ENCODE measurements around the gene MOB3A.
"Not testable (repeated sequence)": the region's sequence is repeated elsewhere in the genome, so short reads cannot be mapped to it uniquely, and the experiment has no call there.

The MOB3A gene

DNA sequence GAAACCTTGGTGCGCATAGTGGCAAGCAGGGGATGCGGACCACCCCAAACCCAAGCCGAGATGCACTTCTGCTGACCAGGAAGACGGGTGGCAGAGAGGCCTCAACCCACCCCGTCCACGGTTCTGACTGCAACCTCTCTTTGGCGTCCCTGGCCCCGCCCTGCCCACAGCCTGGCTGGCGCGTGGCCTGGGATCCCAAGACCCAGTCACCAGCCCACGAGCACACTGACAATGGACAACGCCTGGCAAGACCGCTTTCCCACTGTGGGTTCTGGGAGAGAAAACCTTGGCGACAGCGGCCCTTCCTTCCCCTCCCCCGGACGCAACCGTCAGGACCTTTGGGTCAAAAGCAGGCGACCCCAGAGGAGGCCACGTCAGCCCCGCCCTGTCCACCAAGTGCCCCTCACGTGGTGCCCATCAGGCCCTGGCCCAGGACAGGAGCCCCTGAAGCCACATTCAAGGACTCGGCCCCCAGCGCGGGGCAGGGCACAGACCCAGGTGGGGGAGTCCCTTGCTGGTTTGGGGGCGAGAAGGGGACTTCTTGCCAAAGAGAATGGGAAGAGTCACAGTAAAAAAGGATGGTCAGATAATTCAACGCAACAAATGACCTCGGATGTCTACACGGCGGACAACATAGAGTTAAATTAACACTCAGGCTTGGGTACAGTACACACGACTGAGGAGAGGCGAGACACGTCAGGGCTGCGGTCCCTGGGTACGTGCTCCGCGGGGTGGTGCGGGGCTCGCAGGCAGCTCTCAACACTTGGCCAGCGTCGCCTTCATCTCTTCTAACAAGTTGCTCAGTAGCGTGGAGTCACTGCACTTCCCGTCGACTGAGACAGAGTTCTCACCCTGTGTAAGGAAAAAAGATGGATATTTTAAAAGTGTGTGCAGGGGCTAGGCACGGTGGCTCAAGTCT lies 5.5 kb upstream of the MOB3A start:
- no peak for DNase-seq

DNA sequence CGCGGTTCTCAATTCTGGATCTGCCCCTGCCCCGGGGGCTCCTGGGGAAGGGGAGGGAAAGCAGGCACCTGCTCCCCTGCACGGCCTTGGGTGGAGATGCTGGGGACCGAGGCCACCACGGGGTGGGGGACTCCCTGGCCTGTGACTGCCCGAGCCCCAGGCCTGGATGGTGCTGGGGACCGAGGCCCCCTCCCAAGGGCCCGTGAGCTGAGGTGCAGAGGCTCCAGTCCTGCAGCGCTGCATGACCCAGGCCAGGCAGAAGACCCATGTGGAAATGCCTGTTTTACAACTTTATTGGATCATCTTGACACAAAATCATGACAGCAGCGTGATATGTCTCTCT lies 4.6 kb upstream of the MOB3A start:
- DNase-seq: no peak

DNA sequence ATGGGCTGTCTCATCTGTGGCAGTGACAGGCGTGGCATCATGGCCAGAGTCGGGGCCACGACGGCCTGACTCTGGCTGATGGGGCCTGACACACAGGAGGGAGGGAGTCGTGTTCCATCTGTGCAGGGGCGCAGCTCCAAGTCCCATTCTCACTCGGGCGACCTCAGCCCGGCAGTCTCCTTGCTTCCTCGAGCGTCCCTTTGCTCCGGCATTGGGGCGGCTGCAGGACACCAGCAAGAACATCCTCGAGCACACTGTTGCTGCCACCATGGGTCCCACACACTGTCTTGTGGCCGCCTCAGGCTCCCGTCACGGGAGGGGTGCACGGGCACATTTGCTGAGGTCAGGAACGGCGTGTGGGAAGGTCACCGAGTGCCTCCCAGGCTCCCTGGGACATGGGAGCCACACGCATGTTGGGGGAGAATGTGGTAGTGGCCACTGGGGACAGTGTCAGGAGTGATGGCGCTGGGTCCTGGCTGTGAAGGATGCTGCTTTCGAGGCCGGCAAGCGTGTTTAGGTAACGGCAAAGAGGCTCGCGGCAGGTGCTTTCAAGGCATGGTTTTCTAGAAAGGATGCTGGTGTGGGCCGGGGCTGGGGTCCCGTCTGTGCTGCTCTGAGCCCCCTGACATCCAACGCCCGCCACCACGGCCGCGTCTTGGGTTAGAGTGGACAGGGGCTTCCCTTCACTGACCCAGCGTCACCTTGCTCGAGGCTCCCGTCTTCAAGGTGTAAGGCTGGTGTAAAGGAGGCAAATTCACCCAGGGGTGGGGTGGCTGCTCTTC lies 4.0 kb upstream of the MOB3A start:
- DNase-seq: no peak

DNA sequence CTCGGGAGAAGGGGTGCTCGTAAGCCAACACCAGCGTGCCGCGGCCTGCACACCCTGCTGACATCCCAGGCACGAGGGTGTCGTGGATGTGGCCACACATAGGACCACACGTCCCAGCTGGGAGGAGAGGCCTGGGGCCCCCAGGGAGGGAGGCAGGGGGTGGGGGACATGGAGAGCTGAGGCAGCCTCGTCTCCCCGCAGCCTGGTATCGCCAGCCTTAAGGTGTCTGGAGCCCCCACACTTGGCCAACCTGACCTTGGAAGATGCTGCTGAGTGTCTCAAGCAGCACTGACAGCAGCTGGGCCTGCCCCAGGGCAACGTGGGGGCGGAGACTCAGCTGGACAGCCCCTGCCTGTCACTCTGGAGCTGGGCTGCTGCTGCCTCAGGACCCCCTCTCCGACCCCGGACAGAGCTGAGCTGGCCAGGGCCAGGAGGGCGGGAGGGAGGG lies 3.0 kb upstream of the MOB3A start:
- DNase-seq: no peak

DNA sequence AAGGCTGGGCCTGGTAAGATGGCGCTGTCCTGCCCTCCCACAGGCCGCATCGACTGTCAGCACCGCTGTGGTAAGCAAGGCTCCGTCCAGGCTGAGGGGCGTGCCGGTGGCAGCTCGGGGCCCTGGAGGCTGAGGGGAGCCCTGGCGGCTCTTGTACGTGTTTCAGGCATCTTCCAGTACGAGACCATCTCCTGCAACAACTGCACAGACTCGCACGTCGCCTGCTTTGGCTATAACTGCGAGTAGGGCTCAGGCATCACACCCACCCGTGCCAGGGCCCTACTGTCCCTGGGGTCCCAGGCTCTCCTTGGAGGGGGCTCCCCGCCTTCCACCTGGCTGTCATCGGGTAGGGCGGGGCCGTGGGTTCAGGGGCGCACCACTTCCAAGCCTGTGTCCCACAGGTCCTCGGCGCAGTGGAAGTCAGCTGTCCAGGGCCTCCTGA lies 1.8 kb upstream of the MOB3A start:
- DNase-seq: no peak

DNA sequence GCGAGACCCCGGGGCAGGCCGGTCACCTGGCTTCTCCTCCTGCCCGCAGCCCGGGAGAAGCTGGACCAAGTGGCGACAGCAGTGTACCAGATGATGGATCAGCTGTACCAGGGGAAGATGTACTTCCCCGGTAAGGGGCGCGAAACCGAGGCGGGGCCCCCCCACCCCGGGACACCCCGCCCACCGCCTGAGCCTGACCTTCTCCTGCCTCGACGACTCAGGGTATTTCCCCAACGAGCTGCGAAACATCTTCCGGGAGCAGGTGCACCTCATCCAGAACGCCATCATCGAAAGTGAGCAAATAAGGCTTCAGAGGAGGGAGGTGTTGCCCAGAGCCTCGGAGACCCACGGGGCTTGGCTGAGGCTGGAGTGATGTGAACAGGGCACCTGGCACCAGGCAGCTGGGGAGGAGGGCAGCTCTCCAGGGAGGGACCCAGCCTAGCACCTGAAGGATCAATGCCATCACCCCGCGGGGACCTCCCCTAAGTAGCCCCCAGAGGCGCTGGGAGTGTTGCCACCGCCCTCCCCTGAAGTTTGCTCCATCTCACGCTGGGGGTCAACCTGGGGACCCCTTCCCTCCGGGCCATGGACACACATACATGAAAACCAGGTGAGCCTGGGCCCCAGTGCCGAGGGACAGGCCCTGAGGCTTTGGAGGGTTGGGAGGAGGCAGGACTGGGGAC lies 1.2 kb upstream of the MOB3A start:
- DNase-seq: peak; percentile 58

DNA sequence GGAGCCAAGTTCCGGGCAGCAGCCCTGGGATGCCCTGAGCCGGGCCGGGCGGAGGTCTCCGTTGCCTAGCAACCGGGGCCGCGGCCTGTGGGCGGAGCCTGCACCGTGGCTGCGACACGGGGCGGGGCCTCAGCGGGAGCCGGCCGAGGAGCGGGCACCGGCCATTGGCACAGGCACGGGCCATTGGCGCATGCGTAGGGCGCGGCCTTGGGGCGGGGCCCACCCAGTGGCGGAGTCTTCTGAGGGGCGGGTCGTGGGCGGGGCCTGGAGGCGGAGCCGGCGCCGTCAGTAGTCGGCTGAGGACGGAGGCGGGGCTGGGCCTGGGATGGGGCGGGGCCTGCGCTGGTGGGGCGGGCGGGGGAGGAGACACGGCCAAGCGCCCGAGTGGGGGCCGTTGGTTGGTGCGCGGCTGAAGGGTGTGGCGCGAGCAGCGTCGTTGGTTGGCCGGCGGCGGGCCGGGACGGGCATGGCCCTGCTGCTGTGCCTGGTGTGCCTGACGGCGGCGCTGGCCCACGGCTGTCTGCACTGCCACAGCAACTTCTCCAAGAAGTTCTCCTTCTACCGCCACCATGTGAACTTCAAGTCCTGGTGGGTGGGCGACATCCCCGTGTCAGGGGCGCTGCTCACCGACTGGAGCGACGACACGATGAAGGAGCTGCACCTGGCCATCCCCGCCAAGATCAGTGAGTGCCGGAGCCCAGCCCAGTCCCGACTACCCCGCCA lies 515 bp upstream of the MOB3A start, which contains the start of gene IZUMO4:
Gene IZUMO4, plus strand, starts transcription at position 436 of the 723 bp plus-strand sequence. Its CDS starts 31 bp downstream, at position 467.
- DNase-seq: peak; percentile 99

DNA sequence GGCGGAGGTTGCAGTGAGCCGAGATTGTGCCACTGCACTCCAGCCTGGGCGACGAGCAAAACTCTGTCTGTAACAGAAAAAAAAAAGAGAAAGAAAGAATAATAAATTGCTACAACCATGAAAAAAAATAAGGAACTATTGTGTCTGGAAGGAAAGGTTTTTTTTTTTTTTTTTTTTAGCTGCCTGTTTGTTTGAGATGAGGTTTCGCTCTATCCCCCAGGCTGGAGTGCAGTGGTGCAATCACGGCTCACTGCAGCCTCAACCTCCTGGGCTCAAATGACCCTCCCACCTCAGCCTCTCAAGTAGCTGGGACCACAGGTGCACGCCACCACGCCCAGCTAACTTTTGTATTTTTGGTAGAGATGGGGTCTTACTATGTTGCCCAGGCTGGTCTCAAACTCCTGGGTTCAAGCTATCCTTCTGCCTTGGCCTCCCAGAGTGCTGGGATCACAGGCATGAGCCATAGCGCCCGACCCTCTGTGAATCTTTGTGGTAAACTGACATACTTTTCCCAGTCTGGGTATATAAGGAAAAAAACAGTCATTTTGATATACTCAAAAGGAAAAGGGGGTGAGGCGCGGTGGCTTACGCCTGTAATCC lies 4.1 kb downstream of the MOB3A start:
- not testable (repeated sequence) for DNase-seq

DNA sequence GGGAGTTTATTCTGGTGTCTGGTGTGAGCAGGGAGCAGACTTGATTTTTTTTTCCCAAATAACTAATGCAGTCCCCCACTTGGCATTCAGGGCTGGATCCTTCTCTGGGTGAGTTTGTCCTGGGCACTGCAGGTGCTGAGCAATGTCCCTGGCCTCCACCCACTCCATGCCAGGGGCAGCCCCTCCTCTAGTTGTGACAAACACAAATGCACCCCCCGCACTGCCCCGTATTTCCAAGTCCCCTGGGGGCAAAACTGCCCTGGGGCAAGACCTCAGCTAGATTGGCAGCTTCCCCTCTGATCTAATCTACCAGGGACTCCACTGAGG lies 6.4 kb downstream of the MOB3A start:
- no peak for DNase-seq

DNA sequence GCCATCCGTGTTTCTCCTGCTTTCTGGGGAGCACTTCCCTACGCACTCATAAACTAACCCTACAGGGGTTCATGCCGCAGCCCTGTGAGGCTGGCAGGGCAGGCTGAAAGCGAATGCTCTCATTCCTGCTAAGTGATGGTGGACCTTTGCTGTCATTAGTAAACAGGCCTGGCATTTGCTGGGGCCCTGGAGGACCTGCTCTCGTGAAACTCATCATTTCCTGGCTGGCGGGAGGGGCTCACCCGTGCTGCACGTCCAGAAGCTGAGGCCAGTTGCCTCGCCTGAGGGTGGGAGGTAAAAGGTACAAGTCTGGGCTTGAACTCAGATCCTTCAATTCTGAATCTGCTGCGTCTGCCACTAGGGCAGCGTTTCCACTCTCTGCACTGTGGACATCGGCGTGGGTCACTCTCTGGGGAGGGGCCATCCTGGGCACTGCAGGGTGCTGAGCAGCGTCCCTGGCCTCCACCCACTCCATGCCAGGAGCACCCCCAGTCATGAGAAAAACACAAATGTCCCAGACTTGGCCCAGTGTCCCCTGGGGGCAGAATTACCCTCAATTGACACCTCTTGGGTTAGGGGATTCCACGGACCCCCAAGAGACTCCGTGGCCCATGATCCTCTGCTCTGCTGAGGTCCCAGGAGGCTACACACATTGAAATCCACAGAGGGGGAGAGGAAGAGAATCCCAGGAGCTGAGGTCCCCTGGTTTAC lies 7.0 kb downstream of the MOB3A start:
- no peak for DNase-seq

DNA sequence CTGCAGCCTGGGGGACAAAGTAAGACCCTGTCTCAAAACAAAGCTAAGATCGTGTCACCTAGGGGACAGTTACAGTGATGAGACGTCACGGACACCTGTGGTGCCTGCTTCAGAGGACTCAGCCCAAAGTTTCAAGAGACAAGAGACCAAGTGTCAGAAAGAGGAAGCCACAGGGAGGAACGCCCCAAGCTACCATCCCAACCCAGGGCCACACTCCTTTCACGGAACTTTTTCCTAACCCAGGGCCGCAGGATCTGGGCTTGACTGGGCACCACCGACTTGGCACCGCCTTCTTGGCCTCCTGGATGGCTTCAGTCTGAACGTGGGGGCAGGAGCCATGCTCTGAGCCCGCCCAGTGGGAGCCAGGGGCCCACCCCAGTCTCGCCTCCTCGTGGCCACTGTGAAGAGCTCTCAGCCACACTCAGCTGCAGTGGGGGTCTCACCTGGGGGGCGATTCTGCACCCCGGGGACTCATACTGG lies 8.5 kb downstream of the MOB3A start:
- DNase-seq: no peak

DNA sequence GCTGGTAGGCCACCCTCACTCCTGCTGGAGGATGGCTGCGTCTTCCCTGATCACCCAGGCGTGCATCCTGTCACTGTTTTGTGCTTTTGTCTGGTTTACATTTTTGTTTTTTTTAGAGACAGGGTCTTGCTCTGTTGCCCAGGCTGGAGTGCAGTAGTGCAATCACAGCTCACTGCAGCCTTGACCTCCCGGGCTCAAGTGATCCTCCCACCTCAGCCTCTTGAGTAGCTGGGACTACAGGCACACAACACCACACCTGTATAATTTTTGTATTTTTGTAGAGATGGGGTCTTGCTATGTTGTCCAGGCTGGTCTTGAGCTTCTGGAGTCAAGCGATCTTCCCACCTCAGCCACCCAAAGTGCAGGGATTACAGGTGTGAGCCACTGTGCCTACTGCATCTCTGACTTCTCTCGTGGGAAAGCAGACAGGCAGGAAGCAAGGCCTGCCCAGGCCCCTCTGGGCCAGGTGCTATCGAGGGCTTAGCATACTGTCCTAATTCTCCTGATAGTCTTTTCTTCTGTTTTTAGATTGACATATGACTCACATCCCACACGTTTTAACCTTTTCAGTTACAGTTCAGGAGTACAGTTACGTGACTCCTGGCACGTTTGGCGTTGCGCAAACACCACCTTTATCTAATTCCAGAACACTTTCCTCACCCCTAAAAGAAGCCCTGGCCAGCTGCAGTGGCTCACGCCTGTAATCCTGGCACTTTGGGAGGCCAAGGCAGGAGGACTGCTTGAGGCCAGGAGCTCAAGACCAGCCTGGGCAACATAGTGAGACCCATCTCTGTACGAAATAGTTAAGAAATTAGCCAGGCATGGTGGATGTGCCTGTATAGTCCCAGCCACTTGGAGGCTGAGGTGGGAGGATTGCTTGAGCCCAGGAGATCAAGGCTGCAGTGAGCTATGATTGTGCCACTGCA lies 9.2 kb downstream of the MOB3A start:
- not testable (repeated sequence) for DNase-seq

DNA sequence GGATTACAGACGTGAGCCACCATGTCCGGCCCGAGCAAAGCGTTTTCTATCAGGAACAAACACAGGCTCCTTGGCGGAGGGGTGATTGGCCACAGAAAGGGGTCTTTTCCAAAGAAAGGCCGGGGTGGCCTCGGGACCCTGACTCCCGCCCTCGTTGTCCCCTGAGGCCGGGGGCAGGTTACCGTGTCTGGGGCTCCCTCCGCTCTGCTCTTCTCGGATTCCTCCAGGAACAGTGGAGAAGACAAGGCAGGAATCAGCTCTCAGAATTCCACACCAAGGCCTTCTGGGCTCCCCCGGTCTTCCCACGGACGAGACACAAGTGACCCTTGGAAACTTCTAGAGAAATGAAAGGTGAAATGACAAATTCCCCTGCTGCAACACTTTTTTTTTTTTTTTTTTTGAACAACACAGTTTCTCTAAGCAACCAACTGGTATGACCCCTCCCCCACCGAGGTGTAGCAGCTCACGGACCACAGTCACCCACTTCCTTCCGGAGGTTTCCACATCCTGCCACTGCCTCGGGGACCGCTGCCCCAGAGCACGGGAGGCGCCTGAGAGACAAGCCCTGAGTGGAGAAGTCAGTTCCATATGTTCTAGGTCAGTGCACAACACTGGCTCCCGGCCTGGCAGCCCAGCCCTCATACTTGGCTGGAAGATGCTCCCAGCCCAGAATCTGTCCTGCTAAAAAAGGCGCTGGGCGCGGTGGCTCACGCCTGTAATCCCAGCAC lies 11.0 kb downstream of the MOB3A start:
- peak; percentile 93 for DNase-seq

DNA sequence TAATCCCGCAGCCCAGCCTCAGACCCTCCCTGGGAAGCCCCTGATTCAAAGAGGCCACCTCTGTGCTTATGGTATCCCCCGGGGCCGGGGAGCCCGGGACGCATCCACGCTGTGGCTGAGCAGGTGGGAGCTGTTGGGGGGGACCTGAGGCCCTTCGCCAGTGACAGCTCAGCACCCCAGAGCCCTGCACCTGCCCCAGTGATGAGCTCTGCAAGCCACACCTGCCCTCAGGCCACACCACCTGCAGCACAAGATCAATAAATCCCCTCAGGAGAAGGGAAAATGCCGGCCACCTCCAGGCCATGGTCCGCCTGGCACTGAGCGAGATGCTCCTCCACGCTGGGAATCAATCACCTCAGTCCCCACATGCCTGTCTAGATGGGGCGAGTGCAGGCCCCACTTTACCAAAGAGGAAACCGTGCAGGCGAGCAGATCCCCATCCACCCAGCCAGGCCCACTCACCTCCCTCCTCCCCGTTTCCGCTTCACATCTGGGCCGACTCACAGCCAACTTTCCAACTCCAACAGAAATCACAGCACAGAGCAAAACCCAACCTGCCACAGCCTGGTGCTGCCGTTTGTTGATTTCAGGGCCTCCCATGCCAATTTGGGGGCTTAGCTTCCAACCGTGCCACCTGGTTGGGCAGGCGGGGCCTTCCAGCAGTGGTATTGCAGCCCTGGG lies 12.8 kb downstream of the MOB3A start:
- DNase-seq: peak; percentile 69

DNA sequence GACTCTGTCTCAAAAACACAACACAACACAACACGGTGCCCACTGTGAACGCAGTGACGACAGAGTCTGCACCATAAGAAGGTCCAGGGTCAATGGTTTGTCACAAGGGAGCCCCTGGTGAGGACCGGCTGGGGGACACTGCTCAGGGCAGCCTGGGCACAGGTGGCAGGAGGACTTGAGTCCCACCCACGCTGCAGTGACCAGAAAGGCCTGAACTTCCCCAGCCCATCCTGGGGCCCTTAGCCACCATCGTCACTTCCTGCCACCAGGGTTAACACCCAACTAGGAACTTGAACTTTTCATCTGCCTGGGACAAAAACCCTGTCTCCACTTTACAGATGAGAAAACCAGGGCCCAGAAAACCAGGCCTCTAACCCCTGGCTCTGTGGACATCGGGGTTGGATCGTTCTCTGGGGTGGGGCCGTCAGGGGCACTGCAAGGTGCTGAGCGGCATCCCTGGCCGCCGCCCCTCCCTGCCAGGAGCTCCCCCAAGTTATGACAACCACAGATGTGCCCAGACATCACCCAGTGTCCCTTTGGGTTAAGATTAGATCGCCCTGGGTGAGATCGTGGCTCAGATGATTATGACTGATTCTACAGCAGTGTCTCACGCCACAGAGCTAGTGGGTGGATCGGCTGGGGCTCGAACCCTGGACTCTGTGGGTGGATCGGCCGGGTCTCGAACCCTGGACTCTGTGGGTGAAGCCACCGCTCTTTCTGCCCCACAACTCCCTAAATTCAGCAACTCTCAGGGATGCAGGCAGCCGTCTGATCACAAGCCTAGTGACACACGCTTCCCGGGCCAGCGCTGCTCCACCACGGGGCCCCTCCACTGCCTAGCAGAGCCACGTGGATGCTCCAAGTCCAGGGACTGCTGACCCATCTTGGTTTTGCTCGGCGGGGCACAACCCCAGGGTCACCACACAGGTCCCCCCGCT lies 14.0 kb downstream of the MOB3A start:
- peak; percentile 49 for DNase-seq

DNA sequence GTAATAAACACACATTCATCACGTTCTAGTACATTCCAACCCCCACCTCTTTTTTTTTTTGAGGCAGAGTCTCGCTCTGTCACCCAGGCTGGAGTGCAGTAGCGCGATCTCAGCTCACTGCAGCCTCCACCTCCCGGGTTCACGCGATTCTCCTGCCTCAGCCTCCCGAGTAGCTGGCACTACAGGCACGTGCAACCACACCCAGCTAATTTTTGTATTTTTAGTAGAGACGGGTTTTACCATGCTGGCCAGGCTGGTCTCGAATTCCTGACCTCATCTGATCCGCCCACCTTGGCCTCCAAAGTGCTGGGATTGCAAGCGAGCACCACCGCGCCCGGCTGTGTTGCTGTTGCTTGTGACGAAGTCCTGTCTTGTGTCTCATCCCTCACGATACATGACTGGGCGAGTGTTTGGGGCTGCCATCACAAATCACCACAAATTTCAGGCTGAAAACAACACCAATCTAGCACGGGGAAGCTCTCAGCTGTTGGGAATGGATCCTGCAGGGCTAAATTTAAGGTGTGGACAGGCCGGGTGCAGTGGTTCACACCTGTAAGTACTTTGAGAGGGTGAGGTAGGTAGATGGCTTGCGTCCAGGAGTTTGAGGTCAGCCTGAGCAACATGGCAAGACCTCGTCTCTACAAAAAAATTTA lies 15.7 kb downstream of the MOB3A start:
- DNase-seq: no peak

DNA sequence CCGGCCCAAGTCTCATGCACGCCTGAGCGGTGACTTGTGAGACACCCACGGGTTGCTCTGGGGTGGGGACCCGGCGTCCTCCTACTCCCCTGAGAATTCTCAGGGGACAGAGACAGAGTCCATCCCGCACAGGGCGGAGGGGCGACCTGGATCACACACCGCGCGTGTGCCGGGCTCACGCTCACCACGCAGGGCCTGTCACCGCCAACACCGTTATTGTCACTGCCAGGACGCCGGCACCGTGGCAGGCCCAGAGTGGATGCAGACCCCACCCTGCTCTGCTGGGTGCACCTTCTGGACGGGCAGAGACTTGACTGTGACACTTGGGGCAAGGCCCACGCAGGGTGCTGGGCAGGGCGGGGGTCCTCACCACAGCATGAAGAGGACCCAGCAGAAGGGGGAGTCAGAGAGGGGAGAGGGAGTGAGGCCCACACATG lies 16.2 kb downstream of the MOB3A start:
- no peak for DNase-seq

Data from activated naive CD4-positive, alpha-beta T cell treated with Interleukin-2 at 50 U/mL for 16 hours (primary cell).